HepG2 (cell line): ENCODE measurements around the gene ATG4D. TPM values are rescaled to one million over a fixed set of nuclear protein-coding genes. Genes with fewer than 3 reads are reported as not detected.

Experiments used
- ARHGAP35 ChIP-seq: sonication (generic); formaldehyde crosslinking; IDR thresholded peaks from 2 replicates; pipeline ENCODE4 v1.9.0; 2022; ENCODE audit warnings: mild to moderate bottlenecking, inconsistent platforms, moderate library complexity, missing genetic modification reagents, borderline replicate concordance
- CBX2 ChIP-seq, 2 experiments: fragments of 200-600 bp in 1 of 2; sonication (generic); formaldehyde crosslinking in 1 of 2; IDR thresholded peaks; 2 replicates each; pipeline versions ENCODE4 v1.7.0 to v1.8.1; 2018 to 2022; ENCODE audit warnings: low read depth in 2 of 2, low read length in 1 of 2, mild to moderate bottlenecking in 1 of 2, missing genetic modification reagents in 1 of 2
- ISL2 ChIP-seq: sonication (generic); formaldehyde crosslinking; IDR thresholded peaks from 2 replicates; pipeline ENCODE4 v1.5.0; 2020; ENCODE audit warnings: missing genetic modification reagents
- KDM5A ChIP-seq: fragments of 200-600 bp; sonication (generic); IDR thresholded peaks from 2 replicates; pipeline ENCODE4 v1.7.0; 2018; ENCODE audit warnings: antibody characterized with exemption, mild to moderate bottlenecking, low read length, borderline replicate concordance
- MAX ChIP-seq: IDR thresholded peaks from 2 replicates; pipeline ENCODE4 v1.6.1; 2012; ENCODE audit warnings: inconsistent platforms
- NCOR1 ChIP-seq: fragments of 200-600 bp; sonication (generic); IDR thresholded peaks from 2 replicates; pipeline ENCODE4 v1.7.0; 2017; ENCODE audit warnings: antibody characterized with exemption, low read length, borderline replicate concordance
- PAF1 ChIP-seq: IDR thresholded peaks from 2 replicates; pipeline ENCODE4 v1.6.1; 2016; ENCODE audit warnings: missing genetic modification reagents, missing compliant biosample characterization
- POLR2AphosphoS2 ChIP-seq: IDR thresholded peaks from 2 replicates; pipeline ENCODE4 v1.6.1; 2011; ENCODE audit warnings: low read depth, low read length, improper control_type of control experiment
- RNF219 ChIP-seq: sonication (generic); formaldehyde crosslinking; IDR thresholded peaks from 2 replicates; pipeline ENCODE4 v1.5.0; 2020; ENCODE audit warnings: mild to moderate bottlenecking, missing genetic modification reagents
- SIX1 ChIP-seq: sonication (generic); formaldehyde crosslinking; IDR thresholded peaks from 2 replicates; pipeline ENCODE4 v1.4.0; 2020; ENCODE audit warnings: missing genetic modification reagents, borderline replicate concordance
- SKI ChIP-seq: fragments of 450-650 bp; IDR thresholded peaks from one replicate; pipeline ENCODE4 v1.6.1; 2018; ENCODE audit warnings: mild to moderate bottlenecking; ENCODE audit not compliant: partially characterized antibody
- TAF15 ChIP-seq: fragments of 200-400 bp; formaldehyde crosslinking; IDR thresholded peaks from one replicate; pipeline ENCODE4 v1.6.1; 2018; ENCODE audit warnings: mild to moderate bottlenecking, low read depth, low read length; ENCODE audit not compliant: poor library complexity, severe bottlenecking
- ZBTB2 ChIP-seq: sonication (generic); formaldehyde crosslinking; IDR thresholded peaks from 2 replicates; pipeline ENCODE4 v1.8.0; 2022; ENCODE audit warnings: low read depth, missing genetic modification reagents
- ZKSCAN1 ChIP-seq: fragments of 150-350 bp; IDR thresholded peaks from 2 replicates; pipeline ENCODE4 v1.6.1; 2014; ENCODE audit warnings: low read length
- ZNF142 ChIP-seq: sonication (generic); formaldehyde crosslinking; IDR thresholded peaks from 2 replicates; pipeline ENCODE4 v1.4.0; 2020; ENCODE audit warnings: missing genetic modification reagents
- ZNF431 ChIP-seq: sonication (generic); formaldehyde crosslinking; IDR thresholded peaks from 2 replicates; pipeline ENCODE4 v1.9.0; 2022; ENCODE audit warnings: missing genetic modification reagents, low read depth, mild to moderate bottlenecking, borderline replicate concordance
- ZNF567 ChIP-seq: sonication (generic); formaldehyde crosslinking; IDR thresholded peaks from 2 replicates; pipeline ENCODE4 v1.8.1; 2023; ENCODE audit warnings: mild to moderate bottlenecking, missing genetic modification reagents, borderline replicate concordance
- ZNF580 ChIP-seq: IDR thresholded peaks from 2 replicates; pipeline ENCODE4 v1.6.1; 2016; ENCODE audit warnings: low read depth, borderline replicate concordance
- polyA plus RNA-seq, 8 experiments: library from polyadenylated mRNA; depleted of rRNA in 3 of 8; stranded (reverse) in 7 of 8; unstranded in 1 of 8; fragments of >200 nt; fragmentation: Illumina TruSeq in 4 of 8; extraction: Trizol in 4 of 8; gene quantifications; 2 replicates each; pipeline versions ENCODE4 v1.2.1 to v1.2.3, GENCODE V29; 2011 to 2016; ENCODE audit warnings: low read depth in 4 of 8, missing spikeins in 1 of 8, mixed read lengths in 1 of 8; ENCODE audit not compliant: insufficient read depth in 1 of 8
- total RNA-seq, 5 experiments: library from RNA; depleted of rRNA; stranded (reverse); fragments of >200 nt; fragmentation: Illumina TruSeq; extraction: Trizol; gene quantifications; 2 replicates each; pipeline ENCODE4 v1.2.3, GENCODE V29; 2016; ENCODE audit warnings: low read depth in 1 of 5

The ATG4D gene
- total and polyA plus RNA-seq, 2 of the 13 experiments (the other 11 are each of a cell fraction or from before 2014, with no cell fraction given), result 17.8 to 19.0 TPM

- TF ChIP-seq RNF219 (CRISPR knock-in tag), result no peak
- TF ChIP-seq ZNF567, result peak; percentile 93; the same call in 1 of the 2 replicates
- TF ChIP-seq ZKSCAN1, result no peak
- TF ChIP-seq SIX1 (CRISPR knock-in tag), result peak; percentile 12; the same call in 1 of the 2 replicates
- no peak for TF ChIP-seq SKI
- peak; percentile 91; the same call in 1 of the 2 replicates for TF ChIP-seq ARHGAP35
- peak; percentile 99 for TF ChIP-seq MAX
- TF ChIP-seq PAF1 (CRISPR knock-in tag), result no peak
- TF ChIP-seq ZNF431 (CRISPR knock-in tag), result 0 out of 2 replicates have a peak, but pooled peaks have one; percentile 61
- peak; percentile 96; the same call in 1 of the 2 replicates for TF ChIP-seq ZNF580
- TF ChIP-seq TAF15, result no peak
- TF ChIP-seq ZNF142, result peak; percentile 92
- peak; percentile 46; the same call in 1 of the 2 replicates for TF ChIP-seq ISL2 (CRISPR knock-in tag)
- peak; percentile 95 for TF ChIP-seq ZBTB2 (CRISPR knock-in tag)
- TF ChIP-seq NCOR1, result no peak
- TF ChIP-seq KDM5A, result no peak
- no peak for TF ChIP-seq POLR2AphosphoS2
- TF ChIP-seq CBX2 (IDR thresholded peaks at IDR 0.05; ENCODE audit: low read depth, low read length), result no peak
- TF ChIP-seq CBX2 (CRISPR knock-in tag; IDR thresholded peaks at IDR 0.05; ENCODE audit: low read depth), result peak; percentile 56; the same call in 1 of the 2 replicates
These were observed 22.1 kb downstream of the ATG4D start, which contains the start of gene KRI1 (continued) for GRCh38 chr19:10565567-10566407.
